PC-3 (cell line): ENCODE results near the gene VDAC1. TPM values are rescaled to one million over a fixed set of nuclear protein-coding genes. Genes with fewer than 3 reads are reported as not detected.

Source experiments
- ATAC-seq: fragments of 200-7000 bp; cut with Tn5 transposase; 2 replicates; pipeline ENCODE4 v1.9.1; 2020; ENCODE audit warnings: mild to moderate bottlenecking, moderate library complexity
- BruUV-seq: library from RNA; stranded (reverse); fragments of 400-500 nt; replicated peaks from 2 replicates; lab custom pipeline; 2021; lab: Mats Ljungman, UMichigan
- CTCF ChIA-PET: fragments of 300-600 bp; sonication (Branson Sonifier 250); formaldehyde crosslinking; loops from one replicate; lab custom pipeline; 2022; ENCODE audit warnings: antibody characterized with exemption; lab: Charles Lee
- POLR2A ChIA-PET: fragments of 300-600 bp; sonication (Branson Sonifier 250); formaldehyde crosslinking; loops from one replicate; lab custom pipeline; 2022; ENCODE audit warnings: antibody characterized with exemption; ENCODE audit not compliant: unreplicated experiment; lab: Charles Lee
- DNase-seq: peaks from one replicate; pipeline ENCODE4 v3.0.0-alpha.2; 2015
- H2AFZ ChIP-seq: fragments of 300-600 bp; sonication (generic); 2 replicates; pipeline ENCODE4 v1.6.0; 2016; ENCODE audit warnings: antibody characterized with exemption, low read length
- H3F3A ChIP-seq: fragments of 300-600 bp; sonication (generic); one replicate; pipeline ENCODE4 v1.6.0; 2017; ENCODE audit warnings: antibody characterized with exemption, low read length, control low read depth, mild to moderate bottlenecking; ENCODE audit not compliant: unreplicated experiment
- H3K27ac ChIP-seq: fragments of 300-600 bp; sonication (generic); 2 replicates; pipeline ENCODE4 v1.5.1; 2016; ENCODE audit warnings: mild to moderate bottlenecking, low read length
- H3K27me3 ChIP-seq: fragments of 300-600 bp; sonication (generic); 2 replicates; pipeline ENCODE4 v1.6.1; 2016; ENCODE audit warnings: low read length, mixed read lengths
- H3K36me3 ChIP-seq: fragments of 300-600 bp; sonication (generic); 2 replicates; pipeline ENCODE4 v1.6.1; 2016; ENCODE audit warnings: low read depth, mixed run types, low read length, mixed read lengths
- H3K4me1 ChIP-seq: fragments of 300-600 bp; sonication (generic); 2 replicates; pipeline ENCODE4 v1.5.1; 2016; ENCODE audit warnings: low read length; ENCODE audit not compliant: insufficient read depth
- H3K4me2 ChIP-seq: fragments of 300-600 bp; sonication (generic); 2 replicates; pipeline ENCODE4 v1.6.0; 2016; ENCODE audit warnings: low read length
- H3K4me3 ChIP-seq: fragments of 300-600 bp; sonication (generic); 2 replicates; pipeline ENCODE4 v1.5.1; 2016; ENCODE audit warnings: mild to moderate bottlenecking, low read length, mixed read lengths
- H3K79me2 ChIP-seq: fragments of 300-600 bp; sonication (generic); 2 replicates; pipeline ENCODE4 v1.6.1; 2017; ENCODE audit warnings: low read length, mixed read lengths
- H3K9ac ChIP-seq: fragments of 300-600 bp; sonication (generic); 2 replicates; pipeline ENCODE4 v1.6.0; 2016; ENCODE audit warnings: mild to moderate bottlenecking, low read length
- H3K9me2 ChIP-seq: fragments of 300-600 bp; sonication (generic); replicated peaks from 2 replicates; pipeline ENCODE4 v1.6.1; 2016; ENCODE audit warnings: mixed run types, low read length, mixed read lengths
- H3K9me3 ChIP-seq: fragments of 300-600 bp; sonication (generic); 2 replicates; pipeline ENCODE4 v1.6.1; 2016; ENCODE audit warnings: low read length, mixed read lengths
- H4K20me1 ChIP-seq: fragments of 300-600 bp; sonication (generic); 2 replicates; pipeline ENCODE4 v1.6.1; 2016; ENCODE audit warnings: low read length, mixed read lengths
- CTCF ChIP-seq: fragments of 300-600 bp; sonication (generic); conservative IDR thresholded peaks from 2 replicates; pipeline ENCODE4 v1.5.1; 2017; ENCODE audit warnings: antibody characterized with exemption, low read depth, mild to moderate bottlenecking, low read length
- EZH2 ChIP-seq: fragments of 300-600 bp; sonication (generic); IDR thresholded peaks from one replicate; pipeline ENCODE4 v1.6.1; 2017; ENCODE audit warnings: antibody characterized with exemption, mild to moderate bottlenecking, low read length; ENCODE audit not compliant: unreplicated experiment
- EZH2phosphoT487 ChIP-seq: fragments of 300-600 bp; sonication (generic); IDR thresholded peaks from 2 replicates; pipeline ENCODE4 v1.6.1; 2018; ENCODE audit warnings: mild to moderate bottlenecking, antibody characterized with exemption, low read length, borderline replicate concordance
- intact Hi-C: fragments of 100-400 bp; cut with micrococcal nuclease; formaldehyde crosslinking; loops from 2 replicates; pipeline ENCODE4 v1.9.0; 2023
- total RNA-seq: library from RNA; depleted of rRNA; stranded (reverse); fragments of >200 nt; gene quantifications from 2 replicates; pipeline ENCODE4 v1.2.3, GENCODE V29; 2014

Gene VDAC1
- total RNA-seq, 1 experiment from 2014 or later, result 220 TPM

DNA sequence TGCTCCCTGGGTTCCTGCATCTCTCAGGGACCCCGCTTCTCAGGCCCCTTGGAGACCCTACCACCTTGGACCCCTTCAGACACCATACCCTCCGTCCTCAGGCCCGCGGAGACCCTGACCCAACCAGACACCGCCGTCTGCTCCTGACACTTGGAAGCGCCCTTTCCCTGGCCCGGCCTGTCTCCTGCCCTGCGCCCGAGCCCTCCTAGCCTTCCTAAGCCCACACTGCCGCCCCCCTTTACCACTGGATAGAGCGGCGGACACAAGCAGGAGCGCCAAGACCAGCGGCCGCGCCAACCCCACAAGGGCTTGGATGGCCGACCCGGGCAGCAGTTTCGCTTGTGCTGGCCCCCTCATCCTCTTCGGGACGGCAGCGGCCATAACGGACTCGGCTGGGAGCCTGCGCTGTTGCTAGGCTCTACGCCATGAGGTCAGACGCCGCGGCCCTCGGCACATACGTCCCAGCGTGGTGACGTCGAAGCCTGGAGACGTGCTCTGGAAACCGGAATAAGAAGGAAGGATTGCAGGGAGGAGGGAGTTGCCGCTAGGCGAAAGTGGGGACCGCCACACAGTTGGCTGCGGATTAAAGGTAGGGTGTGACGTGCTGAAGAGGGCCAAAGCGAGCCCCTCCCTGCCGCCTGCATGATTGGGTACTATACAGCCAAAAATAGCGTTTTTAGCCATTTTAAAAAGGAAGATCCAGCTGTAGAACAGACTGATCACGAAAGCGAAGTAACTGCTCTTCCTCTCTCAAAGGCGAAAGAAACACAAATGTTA is 36.4 kb downstream of the VDAC1 start, which contains the start of gene C5orf15:
TSS of gene C5orf15 (minus strand) at position 422 of the 777 bp plus-strand sequence. CDS start at position 381, 41 bp downstream.
- Histone ChIP-seq H3F3A (peaks cover 7% of the 10 kb centered on the region), H3K4me2 (peak within 1 kb of the TSS; percentile 89), H2AFZ (peak within 1 kb of the TSS; percentile 86), H3K9ac (peak within 1 kb of the TSS; percentile 90), H3K9me3 (no peaks in the 10 kb centered on the region), H3K27me3 (no peaks in the 10 kb centered on the region), H4K20me1 (no peaks in the 10 kb centered on the region), H3K9me2 (no peaks in the 10 kb centered on the region), H3K79me2 (peaks cover 48% of the 10 kb centered on the region), H3K36me3 (peaks cover 6% of the 10 kb centered on the region), H3K4me3 (peak within 1 kb of the TSS; percentile 90), H3K4me1 (peaks cover 11% of the 10 kb centered on the region), H3K27ac (peak within 1 kb of the TSS; percentile 39)
- TSS peak; percentile 18 for BruUV-seq
- POLR2A ChIA-PET, result no interaction called here
- CTCF ChIA-PET, result no interaction called here
- DNase-seq (peak; percentile 95), ATAC-seq (peak; percentile 97)
- intact Hi-C loops, result loop anchor here (1.0 kb wide), 1 partner anchor 25 kb away; no protein-coding TSS in a partner anchor
- TF ChIP-seq EZH2 (no peak), EZH2phosphoT487 (no peak), CTCF (no peak)

- Histone ChIP-seq H2AFZ (peak overlapping the region; percentile 86), H3K27me3 (no peaks in the 10 kb centered on the region), H3K9me2 (no peaks in the 10 kb centered on the region), H3K4me2 (peak overlapping the region; percentile 89), H3K36me3 (peaks cover under 1% of the 10 kb centered on the region; the same call in 1 of the 2 replicates), H3K4me1 (peaks cover 14% of the 10 kb centered on the region), H3K9ac (peak overlapping the region; percentile 90), H3K4me3 (peak overlapping the region; percentile 90), H3K79me2 (peaks cover 53% of the 10 kb centered on the region), H3F3A (peaks cover 7% of the 10 kb centered on the region), H4K20me1 (no peaks in the 10 kb centered on the region), H3K27ac (peak overlapping the region; percentile 39), H3K9me3 (no peaks in the 10 kb centered on the region)
- DNase-seq (no peak), ATAC-seq (peak; percentile 23)
- intact Hi-C loops, result loop anchor here (1.0 kb wide), 1 partner anchor 26 kb away; no protein-coding TSS in a partner anchor
- no TSS peak for BruUV-seq
- POLR2A ChIA-PET, result no interaction called here
- CTCF ChIA-PET, result no interaction called here
- TF ChIP-seq EZH2phosphoT487 (no peak), EZH2 (no peak), CTCF (no peak)
Measured at GRCh38 chr5:133967698-133968203, 37.0 kb downstream of the VDAC1 start.
